Limb (tissue), 2 donors: ENCODE measurements around the gene MRPL52.
"Not testable (repeated sequence)": the region's sequence is repeated elsewhere in the genome, so short reads cannot be mapped to it uniquely, and the experiment has no call there.

ENCODE experiments used
- DNase-seq, 2 donors: peaks; one replicate each; pipeline ENCODE4 v3.0.0-alpha.2; 2016; ENCODE audit errors: extremely low spot score in 2 of 2

The MRPL52 gene

GRCh38 chr14:22829661-22830442 is at the start of gene MRPL52:
MRPL52 (plus strand) TSS chr14:22829887; CDS start chr14:22829913, 26 bp downstream.
- peak; percentile 91 to 96 for DNase-seq

GRCh38 chr14:22780105-22780679 is 49.5 kb upstream of the MRPL52 start:
- no peak for DNase-seq

- no peak for DNase-seq
Measured at GRCh38 chr14:22780941-22781300, 48.8 kb upstream of the MRPL52 start.

GRCh38 chr14:22781301-22781991 is 48.2 kb upstream of the MRPL52 start:
- no peak for DNase-seq

- DNase-seq = no peak
Measured at GRCh38 chr14:22786685-22787084, 43.0 kb upstream of the MRPL52 start.

GRCh38 chr14:22791301-22791700 is 38.4 kb upstream of the MRPL52 start:
- no peak for DNase-seq

GRCh38 chr14:22792158-22792557 is 37.5 kb upstream of the MRPL52 start:
- DNase-seq = no peak

- DNase-seq = not testable (repeated sequence)
Measured at GRCh38 chr14:22793550-22793949, 36.1 kb upstream of the MRPL52 start.

GRCh38 chr14:22793976-22794375 is 35.7 kb upstream of the MRPL52 start:
- DNase-seq = no peak

GRCh38 chr14:22794551-22794951 is 35.1 kb upstream of the MRPL52 start:
- no peak for DNase-seq

GRCh38 chr14:22796087-22796707 is 33.5 kb upstream of the MRPL52 start:
- no peak for DNase-seq

GRCh38 chr14:22797017-22797917 is 32.4 kb upstream of the MRPL52 start:
- no peak for DNase-seq

GRCh38 chr14:22798528-22798927 is 31.2 kb upstream of the MRPL52 start:
- DNase-seq = no peak

GRCh38 chr14:22800346-22800745 is 29.3 kb upstream of the MRPL52 start:
- DNase-seq = no peak

- no peak for DNase-seq
Measured at GRCh38 chr14:22801716-22802115, 28.0 kb upstream of the MRPL52 start.

- no peak for DNase-seq
Measured at GRCh38 chr14:22802860-22803686, 26.6 kb upstream of the MRPL52 start.

- no peak for DNase-seq
Measured at GRCh38 chr14:22803687-22803974, 26.1 kb upstream of the MRPL52 start.

- DNase-seq = not testable (repeated sequence)
Measured at GRCh38 chr14:22805235-22805634, 24.5 kb upstream of the MRPL52 start.

- no peak for DNase-seq
Measured at GRCh38 chr14:22807432-22808087, 22.1 kb upstream of the MRPL52 start.
